HepG2 (cell line): Measurements from ENCODE around the gene TTLL8. TPM values are rescaled to one million over a fixed set of nuclear protein-coding genes. Genes with fewer than 3 reads are reported as not detected.

Experiments used
- ATAC-seq: fragments of 200-7000 bp; cut with Tn5 transposase; 3 replicates; pipeline ENCODE4 v1.9.1; 2020; ENCODE audit warnings: mild to moderate bottlenecking, moderate library complexity
- BruUV-seq: library from RNA; stranded (reverse); fragments of 400-500 nt; replicated peaks from 2 replicates; lab custom pipeline; 2021; lab: Mats Ljungman, UMichigan
- CTCF ChIA-PET: fragments of 300-600 bp; formaldehyde crosslinking; extraction: SDS; loops from one replicate; lab custom pipeline; 2021; ENCODE audit warnings: low total read pairs, inconsistent platforms, low intra/inter-chr PET ratio; lab: Yijun Ruan, JAX
- POLR2A ChIA-PET: fragments of 350-600 bp; sonication (Branson Sonifier 250); formaldehyde crosslinking; loops from one replicate; lab custom pipeline; 2020; ENCODE audit warnings: antibody characterized with exemption, inconsistent platforms; lab: Yijun Ruan, JAX
- DNase-seq: peaks from one replicate; pipeline ENCODE4 v3.0.0-alpha.2; 2015; ENCODE audit warnings: low spot score
- FAIRE-seq: peaks from 3 replicates; lab custom pipeline; 2011; peaks lifted over from hg19 to GRCh38; lab: Jason Lieb, UNC
- H2AFZ ChIP-seq: one replicate; pipeline ENCODE4 v1.6.1; 2011; ENCODE audit warnings: low read length, inconsistent platforms
- H3K27ac ChIP-seq: fragments of 300-600 bp; 3 replicates; pipeline ENCODE4 v1.8.0; 2011; ENCODE audit warnings: mixed run types, mild to moderate bottlenecking, mixed read lengths, low read length, inconsistent platforms; ENCODE audit not compliant: insufficient read depth; ENCODE audit errors: extremely low read length
- H3K27me3 ChIP-seq, 2 experiments: fragments of 200-600 bp in 1 of 2; 2 replicates in 1 of 2; 3 replicates in 1 of 2; pipeline versions ENCODE4 v1.6.0 to v1.8.0; 2011; ENCODE audit warnings: low read length in 2 of 2, mild to moderate bottlenecking in 2 of 2, moderate library complexity in 2 of 2, inconsistent platforms in 1 of 2; ENCODE audit not compliant: insufficient read depth in 2 of 2, control insufficient read depth in 1 of 2
- H3K36me3 ChIP-seq, 2 experiments: fragments of 200-600 bp in 1 of 2; replicated peaks in 1 of 2; 2 replicates in 1 of 2; 3 replicates in 1 of 2; pipeline versions ENCODE4 v1.5.1 to v1.8.0; 2011; ENCODE audit warnings: low read length in 2 of 2, inconsistent platforms in 1 of 2; ENCODE audit not compliant: insufficient read depth in 2 of 2, control insufficient read depth in 1 of 2
- H3K4me1 ChIP-seq: 2 replicates; pipeline ENCODE4 v1.5.1; 2012; ENCODE audit warnings: low read length, inconsistent platforms; ENCODE audit not compliant: insufficient read depth
- H3K4me2 ChIP-seq: 2 replicates; pipeline ENCODE4 v1.6.0; 2011; ENCODE audit warnings: low read depth, low read length, inconsistent platforms
- H3K4me3 ChIP-seq, 3 experiments: fragments of 200-600 bp in 1 of 3; sonication (generic), shearing (Covaris generic) in 1 of 3; replicated peaks in 1 of 3; 2 replicates each; pipeline ENCODE4 v1.5.1; 2011 to 2016; ENCODE audit warnings: low read length in 3 of 3, inconsistent platforms in 2 of 3, low read depth in 2 of 3, mild to moderate bottlenecking in 2 of 3, control low read depth in 1 of 3, mixed read lengths in 1 of 3; ENCODE audit not compliant: insufficient read depth in 1 of 3
- H3K79me2 ChIP-seq: one replicate; pipeline ENCODE4 v1.6.1; 2011; ENCODE audit warnings: low read length, inconsistent platforms; ENCODE audit not compliant: insufficient read depth
- H3K9ac ChIP-seq: 2 replicates; pipeline ENCODE4 v1.6.0; 2011; ENCODE audit warnings: mild to moderate bottlenecking, low read depth, low read length, inconsistent platforms; ENCODE audit not compliant: insufficient read depth
- H3K9me3 ChIP-seq: 2 replicates; pipeline ENCODE4 v1.5.1; 2012; ENCODE audit warnings: mild to moderate bottlenecking, low read length
- H4K20me1 ChIP-seq: 2 replicates; pipeline ENCODE4 v1.6.0; 2011; ENCODE audit warnings: inconsistent platforms, mild to moderate bottlenecking, low read length, moderate library complexity; ENCODE audit not compliant: insufficient read depth
- MNT ChIP-seq: fragments of 450-650 bp; IDR thresholded peaks from 2 replicates; pipeline ENCODE4 v1.6.1; 2016
- NFKBIZ ChIP-seq: IDR thresholded peaks from 2 replicates; pipeline ENCODE4 v1.6.1; 2018; ENCODE audit warnings: missing genetic modification reagents, missing compliant biosample characterization
- STAG1 ChIP-seq: sonication (generic); formaldehyde crosslinking; IDR thresholded peaks from 2 replicates; pipeline ENCODE4 v1.4.0; 2020; ENCODE audit warnings: missing genetic modification reagents
- ZNF34 ChIP-seq: sonication (generic); formaldehyde crosslinking; IDR thresholded peaks from 2 replicates; pipeline ENCODE4 v1.4.0; 2020; ENCODE audit warnings: mild to moderate bottlenecking, missing genetic modification reagents, borderline replicate concordance
- WGBS: methylation state at CpG from one replicate; pipeline ENCODE4 v1.1.6; 2017; ENCODE audit warnings: low lambda C conversion rate; 5-methylcytosine and 5-hydroxymethylcytosine counted together
- in situ Hi-C: cut with HindIII; loops from 2 replicates; pipeline ENCODE4 v1.10.0; 2017; ENCODE audit warnings: low pct_unique_long_range_greater_than_20kb; ENCODE audit not compliant: extremely low pct_ligation_motif_present
- intact Hi-C: fragments of 100-400 bp; cut with micrococcal nuclease; formaldehyde crosslinking; loops from one replicate; pipeline ENCODE4 v1.10.0; 2022; ENCODE audit not compliant: unreplicated experiment
- polyA plus RNA-seq, 8 experiments: library from polyadenylated mRNA; depleted of rRNA in 3 of 8; stranded (reverse) in 7 of 8; unstranded in 1 of 8; fragments of >200 nt; fragmentation: Illumina TruSeq in 4 of 8; extraction: Trizol in 4 of 8; gene quantifications; 2 replicates each; pipeline versions ENCODE4 v1.2.1 to v1.2.3, GENCODE V29; 2011 to 2016; ENCODE audit warnings: low read depth in 4 of 8, missing spikeins in 1 of 8, mixed read lengths in 1 of 8; ENCODE audit not compliant: insufficient read depth in 1 of 8
- total RNA-seq, 5 experiments: library from RNA; depleted of rRNA; stranded (reverse); fragments of >200 nt; fragmentation: Illumina TruSeq; extraction: Trizol; gene quantifications; 2 replicates each; pipeline ENCODE4 v1.2.3, GENCODE V29; 2016; ENCODE audit warnings: low read depth in 1 of 5
- TF ChIP-seq, protein P1 (sequence below): sonication (generic); formaldehyde crosslinking; IDR thresholded peaks from 2 replicates; pipeline ENCODE4 v1.5.0; 2020; ENCODE audit warnings: mild to moderate bottlenecking, missing genetic modification reagents, borderline replicate concordance

TTLL8 gene
- total and polyA plus RNA-seq, 2 of the 13 experiments (the other 11 are each of a cell fraction or from before 2014, with no cell fraction given) = not detected

- Histone ChIP-seq H3K9me3 (no peaks in the 10 kb centered on the region), H3K27me3 (peaks cover 2 to 26% of the 10 kb centered on the region in 2 experiments; a peak in 3 of 5 replicates), H3K27ac (no peak overlapping the region), H4K20me1 (no peaks in the 10 kb centered on the region), H2AFZ (no peak overlapping the region), H3K36me3 (no peaks in the 10 kb centered on the region), H3K4me1 (peaks cover 7% of the 10 kb centered on the region; the same call in 1 of the 2 replicates), H3K4me3 (no peak overlapping the region), H3K9ac (no peak overlapping the region), H3K4me2 (no peak overlapping the region), H3K79me2 (no peaks in the 10 kb centered on the region)
- no peak for FAIRE-seq
- DNase-seq = no peak
- ChIA-PET POLR2A (no interaction called here), CTCF (no interaction called here)
- BruUV-seq = no TSS peak
- intact Hi-C loops (no loop called here), in situ Hi-C loops (no loop called here)
- WGBS = 41% methylated on average over 18 of the region's 18 CpGs
- TF ChIP-seq MNT (peak; percentile 43; the same call in 1 of the 2 replicates), NFKBIZ (CRISPR knock-in tag) (no peak), ZNF34 (CRISPR knock-in tag) (no peak)
- ATAC-seq = no peak
These were observed 6.2 kb downstream of the TTLL8 start for GRCh38 chr22:50051930-50052329.

DNA sequence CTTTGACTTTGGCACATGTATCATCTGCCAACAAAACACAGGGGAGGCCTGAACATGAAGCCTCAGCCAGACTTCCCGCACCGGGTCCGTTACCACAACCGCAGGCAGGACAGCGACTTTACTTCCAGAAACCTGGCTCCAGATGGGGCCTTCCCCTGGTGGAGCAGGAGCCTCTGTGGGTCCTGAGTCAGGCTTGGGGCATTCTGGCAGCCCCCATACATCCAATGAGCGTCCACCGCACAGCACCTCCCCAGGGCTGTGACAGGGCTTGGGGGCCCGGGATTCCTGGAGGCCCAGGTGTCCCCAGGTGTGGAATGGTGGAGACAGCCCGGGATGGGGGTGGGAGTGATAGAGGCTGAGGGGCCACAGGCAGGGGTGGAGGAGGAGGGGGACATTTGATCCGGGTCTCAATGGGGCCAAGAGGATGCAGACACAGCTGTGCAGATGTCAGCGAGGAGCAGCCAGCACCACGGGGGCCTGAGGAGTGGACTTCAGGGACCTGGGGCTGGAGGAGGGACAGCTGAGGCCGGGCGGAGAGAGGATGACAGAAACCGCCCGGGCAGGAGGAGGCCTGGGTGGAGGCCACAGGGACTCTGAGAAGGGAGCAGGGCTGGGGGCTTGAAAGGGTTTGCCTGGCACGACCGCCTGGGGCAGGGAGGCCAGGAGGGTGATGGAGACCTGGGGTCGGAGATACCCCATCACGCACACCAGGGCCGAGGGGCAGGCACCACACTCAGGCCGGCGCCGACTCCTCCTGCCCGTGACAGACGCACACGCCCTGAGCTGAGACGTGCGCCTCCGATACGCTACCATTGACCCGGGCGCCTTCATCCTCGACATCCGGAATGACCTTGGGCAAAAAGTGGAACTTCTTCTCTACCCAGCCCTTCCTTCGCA, 8.6 kb downstream of the TTLL8 start:
- in situ Hi-C loops = no loop called here
- TF ChIP-seq, protein P1, sequence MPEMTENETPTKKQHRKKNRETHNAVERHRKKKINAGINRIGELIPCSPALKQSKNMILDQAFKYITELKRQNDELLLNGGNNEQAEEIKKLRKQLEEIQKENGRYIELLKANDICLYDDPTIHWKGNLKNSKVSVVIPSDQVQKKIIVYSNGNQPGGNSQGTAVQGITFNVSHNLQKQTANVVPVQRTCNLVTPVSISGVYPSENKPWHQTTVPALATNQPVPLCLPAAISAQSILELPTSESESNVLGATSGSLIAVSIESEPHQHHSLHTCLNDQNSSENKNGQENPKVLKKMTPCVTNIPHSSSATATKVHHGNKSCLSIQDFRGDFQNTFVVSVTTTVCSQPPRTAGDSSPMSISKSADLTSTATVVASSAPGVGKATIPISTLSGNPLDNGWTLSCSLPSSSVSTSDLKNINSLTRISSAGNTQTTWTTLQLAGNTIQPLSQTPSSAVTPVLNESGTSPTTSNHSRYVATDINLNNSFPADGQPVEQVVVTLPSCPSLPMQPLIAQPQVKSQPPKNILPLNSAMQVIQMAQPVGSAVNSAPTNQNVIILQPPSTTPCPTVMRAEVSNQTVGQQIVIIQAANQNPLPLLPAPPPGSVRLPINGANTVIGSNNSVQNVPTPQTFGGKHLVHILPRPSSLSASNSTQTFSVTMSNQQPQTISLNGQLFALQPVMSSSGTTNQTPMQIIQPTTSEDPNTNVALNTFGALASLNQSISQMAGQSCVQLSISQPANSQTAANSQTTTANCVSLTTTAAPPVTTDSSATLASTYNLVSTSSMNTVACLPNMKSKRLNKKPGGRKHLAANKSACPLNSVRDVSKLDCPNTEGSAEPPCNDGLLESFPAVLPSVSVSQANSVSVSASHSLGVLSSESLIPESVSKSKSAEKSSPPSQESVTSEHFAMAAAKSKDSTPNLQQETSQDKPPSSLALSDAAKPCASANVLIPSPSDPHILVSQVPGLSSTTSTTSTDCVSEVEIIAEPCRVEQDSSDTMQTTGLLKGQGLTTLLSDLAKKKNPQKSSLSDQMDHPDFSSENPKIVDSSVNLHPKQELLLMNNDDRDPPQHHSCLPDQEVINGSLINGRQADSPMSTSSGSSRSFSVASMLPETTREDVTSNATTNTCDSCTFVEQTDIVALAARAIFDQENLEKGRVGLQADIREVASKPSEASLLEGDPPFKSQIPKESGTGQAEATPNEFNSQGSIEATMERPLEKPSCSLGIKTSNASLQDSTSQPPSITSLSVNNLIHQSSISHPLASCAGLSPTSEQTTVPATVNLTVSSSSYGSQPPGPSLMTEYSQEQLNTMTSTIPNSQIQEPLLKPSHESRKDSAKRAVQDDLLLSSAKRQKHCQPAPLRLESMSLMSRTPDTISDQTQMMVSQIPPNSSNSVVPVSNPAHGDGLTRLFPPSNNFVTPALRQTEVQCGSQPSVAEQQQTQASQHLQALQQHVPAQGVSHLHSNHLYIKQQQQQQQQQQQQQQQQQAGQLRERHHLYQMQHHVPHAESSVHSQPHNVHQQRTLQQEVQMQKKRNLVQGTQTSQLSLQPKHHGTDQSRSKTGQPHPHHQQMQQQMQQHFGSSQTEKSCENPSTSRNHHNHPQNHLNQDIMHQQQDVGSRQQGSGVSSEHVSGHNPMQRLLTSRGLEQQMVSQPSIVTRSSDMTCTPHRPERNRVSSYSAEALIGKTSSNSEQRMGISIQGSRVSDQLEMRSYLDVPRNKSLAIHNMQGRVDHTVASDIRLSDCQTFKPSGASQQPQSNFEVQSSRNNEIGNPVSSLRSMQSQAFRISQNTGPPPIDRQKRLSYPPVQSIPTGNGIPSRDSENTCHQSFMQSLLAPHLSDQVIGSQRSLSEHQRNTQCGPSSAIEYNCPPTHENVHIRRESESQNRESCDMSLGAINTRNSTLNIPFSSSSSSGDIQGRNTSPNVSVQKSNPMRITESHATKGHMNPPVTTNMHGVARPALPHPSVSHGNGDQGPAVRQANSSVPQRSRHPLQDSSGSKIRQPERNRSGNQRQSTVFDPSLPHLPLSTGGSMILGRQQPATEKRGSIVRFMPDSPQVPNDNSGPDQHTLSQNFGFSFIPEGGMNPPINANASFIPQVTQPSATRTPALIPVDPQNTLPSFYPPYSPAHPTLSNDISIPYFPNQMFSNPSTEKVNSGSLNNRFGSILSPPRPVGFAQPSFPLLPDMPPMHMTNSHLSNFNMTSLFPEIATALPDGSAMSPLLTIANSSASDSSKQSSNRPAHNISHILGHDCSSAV (CRISPR knock-in tag) = no peak
- TF ChIP-seq STAG1 (CRISPR knock-in tag) = no peak

More for the DNA sequence above, 8.6 kb downstream of the TTLL8 start:
- FAIRE-seq (no peak), ATAC-seq (no peak), DNase-seq (no peak)
- no peak overlapping the region for H3K9ac ChIP-seq
- POLR2A ChIA-PET = no interaction called here
- no peak overlapping the region for H3K4me2 ChIP-seq
- H4K20me1 ChIP-seq = no peaks in the 10 kb centered on the region
- no peaks in the 10 kb centered on the region for H3K4me1 ChIP-seq
- H3K27ac ChIP-seq = no peak overlapping the region
- H3K36me3 ChIP-seq = no peaks in the 10 kb centered on the region
- H2AFZ ChIP-seq = no peak overlapping the region
- peaks cover 3 to 43% of the 10 kb centered on the region in 2 experiments; a peak in 4 of 5 replicates for H3K27me3 ChIP-seq
- no peak overlapping the region for H3K4me3 ChIP-seq
- intact Hi-C loops = no loop called here
- WGBS = 54% methylated on average over 21 of the region's 36 CpGs
- CTCF ChIA-PET = no interaction called here
- H3K79me2 ChIP-seq = no peaks in the 10 kb centered on the region
- BruUV-seq = no TSS peak
- H3K9me3 ChIP-seq = no peaks in the 10 kb centered on the region
